Stimulated activated CD8-positive, alpha-beta memory T cell treated with anti-CD3 and anti-CD28 coated beads, Interleukin-4, amount 100 ng/mL, for 1 hour (primary cell): ENCODE measurements around the gene VILL.

ENCODE experiments used
- DNase-seq, 2 donors: peaks; one replicate each; pipeline ENCODE4 v3.0.0-alpha.2; 2020; ENCODE audit warnings: low read depth in 2 of 2, low spot score in 1 of 2

VILL gene

DNA sequence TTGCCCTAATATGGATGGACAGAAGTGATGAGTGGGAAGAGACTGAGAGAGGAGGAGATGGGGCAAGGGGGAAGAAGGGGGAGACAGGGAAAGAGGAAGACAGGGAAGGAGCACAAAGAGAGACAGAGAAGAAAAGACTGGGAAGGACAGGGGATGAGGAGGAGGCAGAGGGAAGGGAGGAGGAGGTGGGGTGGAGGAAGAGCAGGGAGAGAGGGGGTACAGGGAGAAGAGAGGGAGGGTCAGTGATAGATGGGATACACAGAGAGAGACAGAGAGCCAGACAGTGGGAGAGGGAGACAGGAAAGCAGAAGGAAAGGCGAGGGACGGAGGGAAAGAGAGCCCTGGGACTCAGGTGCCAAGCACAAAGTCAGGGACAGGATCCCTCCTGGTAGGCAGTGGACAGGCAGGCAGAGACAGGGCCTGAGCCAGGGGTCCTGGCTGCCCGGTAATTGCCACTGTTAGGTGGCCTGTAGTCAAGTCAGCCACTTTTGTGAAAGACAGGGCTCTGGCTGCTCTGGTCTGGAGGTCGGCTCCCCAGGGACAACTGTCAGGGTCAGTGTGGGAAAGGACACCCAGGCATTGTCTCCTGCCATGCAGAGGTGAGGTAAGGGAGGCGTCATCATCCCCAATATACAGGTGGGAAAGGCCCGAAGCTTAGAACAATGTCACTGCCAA lies 9.8 kb downstream of the VILL start:
- no peak for DNase-seq

DNA sequence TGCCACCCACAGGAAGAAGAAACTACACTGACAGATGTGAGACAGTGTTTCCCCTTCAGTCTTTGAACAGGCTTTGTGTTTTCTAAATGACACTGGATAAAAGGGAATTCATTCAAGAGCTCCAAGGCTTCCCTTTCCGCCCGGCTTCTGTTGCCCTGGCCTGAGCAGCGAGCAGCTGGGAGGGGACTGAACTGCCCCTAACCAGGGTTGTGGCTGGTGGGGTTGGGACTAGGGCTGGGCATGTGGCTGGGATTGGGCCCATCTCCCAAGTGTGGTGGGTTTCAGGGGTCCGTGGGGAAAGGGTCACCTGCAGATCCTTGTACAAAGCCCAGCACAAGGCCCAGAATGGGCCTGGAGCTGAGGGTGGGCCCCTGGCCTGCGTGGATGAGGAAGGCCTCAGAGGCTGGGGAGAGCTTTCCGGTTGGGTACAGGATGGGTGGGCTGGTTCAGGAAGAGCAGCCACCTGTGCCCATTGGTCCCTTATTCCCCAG lies 10.4 kb downstream of the VILL start:
- no peak for DNase-seq

GRCh38 chr3:38001456-38002081 lies 11.0 kb downstream of the VILL start:
- DNase-seq: no peak

- DNase-seq: no peak
Observed at GRCh38 chr3:38002291-38002876, 11.8 kb downstream of the VILL start.

DNA sequence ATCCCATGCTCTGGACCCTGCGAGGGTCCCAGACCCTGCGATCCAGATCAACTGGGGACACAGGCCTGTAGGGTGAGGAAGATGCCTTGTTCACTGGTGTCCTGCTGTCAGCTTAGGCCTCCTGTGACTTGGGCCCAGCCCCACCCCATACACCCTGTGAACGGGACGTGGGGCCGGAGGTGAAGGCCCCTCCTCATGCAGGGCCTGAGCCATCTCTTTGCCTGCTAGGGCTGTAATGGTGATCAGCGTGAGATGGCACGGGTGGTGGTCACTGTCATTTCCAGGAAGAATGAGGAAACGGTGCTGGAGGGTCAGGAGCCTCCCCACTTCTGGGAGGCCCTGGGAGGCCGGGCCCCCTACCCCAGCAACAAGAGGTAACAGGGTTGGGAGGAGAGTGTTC lies 12.4 kb downstream of the VILL start:
- no peak for DNase-seq

GRCh38 chr3:38003371-38003816 lies 12.8 kb downstream of the VILL start:
- peak in 1 of 2 donors; percentile 21 for DNase-seq

DNA sequence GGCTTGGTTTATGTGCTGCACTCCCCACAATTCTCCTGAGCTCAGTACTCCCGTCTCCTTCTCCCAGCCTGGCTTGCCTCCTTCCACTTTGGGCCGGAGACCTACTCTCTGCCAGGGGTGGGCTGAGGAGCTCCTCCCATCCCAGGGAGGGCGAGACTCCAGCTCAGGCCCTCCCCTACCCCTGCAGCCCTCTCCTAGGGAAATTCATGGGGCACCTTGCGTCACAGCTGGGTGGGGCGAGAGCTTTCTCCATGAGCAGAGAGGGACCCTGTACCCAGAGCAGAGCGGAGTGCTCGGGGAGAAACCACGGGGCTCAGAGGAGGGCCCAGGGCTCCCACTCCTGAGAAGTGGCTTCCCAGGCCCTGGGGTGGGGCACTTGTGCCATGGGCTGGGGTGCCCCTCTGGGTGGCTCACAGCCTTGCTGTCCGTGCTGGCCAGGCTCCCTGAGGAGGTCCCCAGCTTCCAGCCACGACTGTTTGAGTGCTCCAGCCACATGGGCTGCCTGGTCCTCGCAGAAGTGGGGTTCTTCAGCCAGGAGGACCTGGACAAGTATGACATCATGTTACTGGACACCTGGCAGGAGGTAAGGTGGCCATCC lies 13.3 kb downstream of the VILL start:
- no peak for DNase-seq

GRCh38 chr3:38004415-38005075 lies 14.0 kb downstream of the VILL start:
- peak in 1 of 2 donors; percentile 25 for DNase-seq

- no peak for DNase-seq
Observed at GRCh38 chr3:38005076-38006020, 14.8 kb downstream of the VILL start.

DNA sequence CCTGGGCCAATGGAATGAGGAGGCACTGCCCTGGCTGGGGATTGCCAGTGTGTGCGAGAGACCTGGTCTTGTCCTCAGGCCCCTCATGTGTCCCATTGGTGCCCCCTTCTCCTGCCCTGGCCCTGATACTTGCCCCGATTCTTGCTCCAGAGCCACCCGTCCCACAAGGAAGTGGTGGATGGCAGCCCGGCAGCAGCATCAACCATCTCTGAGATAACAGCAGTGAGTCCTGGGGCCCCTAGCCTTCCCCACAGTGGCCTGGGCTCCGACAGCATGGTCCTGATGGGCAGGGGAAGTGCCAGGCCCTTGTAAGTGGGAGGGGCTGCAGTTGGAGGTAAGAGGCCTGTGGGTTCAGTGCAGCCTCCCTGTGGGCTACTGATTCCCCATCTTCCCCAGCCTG lies 15.4 kb downstream of the VILL start:
- no peak for DNase-seq

- no peak for DNase-seq
Observed at GRCh38 chr3:38006445-38006995, 15.9 kb downstream of the VILL start.

DNA sequence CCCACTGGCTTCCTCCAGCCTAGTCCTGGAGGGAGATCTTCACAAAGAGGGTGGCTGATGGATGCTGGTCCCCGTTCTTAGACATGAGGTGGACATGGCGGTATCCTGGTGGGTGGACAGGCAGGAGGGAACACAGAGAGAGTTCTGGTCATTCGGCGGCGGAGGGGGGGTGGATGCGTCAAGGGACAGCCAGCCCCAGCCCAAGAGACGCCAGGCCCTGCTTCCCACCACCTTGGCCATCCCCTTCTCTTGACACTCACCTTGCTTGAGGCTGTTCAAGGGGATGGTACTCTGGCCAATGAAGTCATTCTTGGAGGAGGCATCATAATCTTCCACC lies 17.1 kb downstream of the VILL start:
- no peak for DNase-seq

GRCh38 chr3:38008191-38008701 lies 17.7 kb downstream of the VILL start:
- no peak for DNase-seq

GRCh38 chr3:38008971-38009580 lies 18.5 kb downstream of the VILL start:
- no peak for DNase-seq

- no peak for DNase-seq
Observed at GRCh38 chr3:38009807-38010591, 19.4 kb downstream of the VILL start.

GRCh38 chr3:38011111-38011510 lies 20.5 kb downstream of the VILL start:
- no peak for DNase-seq

GRCh38 chr3:38015485-38015884 lies 24.9 kb downstream of the VILL start:
- DNase-seq: no peak

- no peak for DNase-seq
Observed at GRCh38 chr3:38015984-38016383, 25.4 kb downstream of the VILL start.

- no peak for DNase-seq
Observed at GRCh38 chr3:38016410-38016809, 25.8 kb downstream of the VILL start.
